H1 (cell line): ENCODE measurements around the gene HSPA1B. TPM values are rescaled to one million over a fixed set of nuclear protein-coding genes. Genes with fewer than 3 reads are reported as not detected.
A peak's percentile ranks its signal among the peaks of the same experiment; 100 is the strongest.

Experiments used
- CTCF ChIP-seq, 3 experiments: IDR thresholded peaks; 1 replicate in 2 of 3; 2 replicates in 1 of 3; pipeline versions ENCODE4 v1.5.1 to v1.6.1; 2011; ENCODE audit warnings: low read length in 3 of 3, mild to moderate bottlenecking in 3 of 3, inconsistent platforms in 2 of 3, low read depth in 1 of 3, moderate library complexity in 1 of 3; ENCODE audit not compliant: insufficient read depth in 1 of 3; ENCODE audit errors: control extremely low read depth in 1 of 3
- POLR2A ChIP-seq, 2 experiments: IDR thresholded peaks; 1 replicate in 1 of 2; 2 replicates in 1 of 2; pipeline ENCODE4 v1.6.1; 2011; ENCODE audit warnings: low read depth in 2 of 2, low read length in 2 of 2, mild to moderate bottlenecking in 2 of 2; ENCODE audit errors: control extremely low read depth in 1 of 2
- POLR2AphosphoS5 ChIP-seq: IDR thresholded peaks from 2 replicates; pipeline ENCODE4 v1.6.1; 2011; ENCODE audit warnings: low read depth, low read length
- SAP30 ChIP-seq: fragments of 300-600 bp; sonication (generic); IDR thresholded peaks from 2 replicates; pipeline ENCODE4 v1.7.1; 2012; ENCODE audit warnings: low read length, moderate library complexity, mild to moderate bottlenecking, inconsistent platforms; ENCODE audit not compliant: insufficient read depth, insufficient replicate concordance
- SIN3A ChIP-seq, 2 experiments: IDR thresholded peaks in 1 of 2; conservative IDR thresholded peaks in 1 of 2; 2 replicates each; pipeline ENCODE4 v1.6.1; 2011 to 2012; ENCODE audit warnings: low read length in 2 of 2, improper control_type of control experiment in 1 of 2, low read depth in 1 of 2, mild to moderate bottlenecking in 1 of 2
- SP1 ChIP-seq: IDR thresholded peaks from 2 replicates; pipeline ENCODE4 v1.6.1; 2011; ENCODE audit warnings: low read depth, low read length
- polyA plus RNA-seq, 7 experiments: library from polyadenylated mRNA; depleted of rRNA in 3 of 7; stranded (reverse) in 5 of 7; unstranded in 2 of 7; fragments of >200 nt in 5 of 7; fragments of 200-250 nt in 2 of 7; gene quantifications; 1 replicate in 5 of 7; 2 replicates in 1 of 7; 4 replicates in 1 of 7; pipeline versions ENCODE4 v1.2.1 to v1.2.3, GENCODE V29; 2011 to 2013; ENCODE audit warnings: missing spikeins in 2 of 7, mixed read lengths in 2 of 7
- total RNA-seq: library from RNA; stranded (reverse); fragmentation: NEBNext Ultra II Directional; extraction: Animal tissue kit (Norgen Biotek cat#: 25700); gene quantifications from 2 replicates; pipeline ENCODE4 v1.2.1, GENCODE V29; 2021

HSPA1B gene
- total and polyA plus RNA-seq, 2 of the 8 experiments (the other 6 are each of a cell fraction or from before 2014, with no cell fraction given), result 36.6 to 76.6 TPM

- peak; percentile 28 to 76 for TF ChIP-seq SIN3A (conservative IDR thresholded peaks at IDR 0.05 in 1 of 2, IDR thresholded peaks at IDR 0.05 in 1 of 2; ENCODE audit: low read depth in 1 of 2, low read length in 2 of 2)
- TF ChIP-seq POLR2A (IDR thresholded peaks at IDR 0.05; ENCODE audit: control extremely low read depth in 1 of 2, low read depth in 2 of 2, low read length in 2 of 2), result peak; percentile 36 to 58; a peak in 2 of 3 replicates
- TF ChIP-seq CTCF (IDR thresholded peaks at IDR 0.05; ENCODE audit: control extremely low read depth in 1 of 3, insufficient read depth in 1 of 3, low read depth in 1 of 3, low read length in 3 of 3), result no peak
- peak; percentile 47 for TF ChIP-seq SAP30
- peak; percentile 64 for TF ChIP-seq POLR2AphosphoS5
- peak; percentile 76; the same call in 1 of the 2 replicates for TF ChIP-seq SP1
- TF ChIP-seq, all 59 proteins: peak for 11
Measured at GRCh38 chr6:31814677-31815024, 12.9 kb upstream of the HSPA1B start (continued).
